ENCODE measurements around the gene ISLR.

DNA sequence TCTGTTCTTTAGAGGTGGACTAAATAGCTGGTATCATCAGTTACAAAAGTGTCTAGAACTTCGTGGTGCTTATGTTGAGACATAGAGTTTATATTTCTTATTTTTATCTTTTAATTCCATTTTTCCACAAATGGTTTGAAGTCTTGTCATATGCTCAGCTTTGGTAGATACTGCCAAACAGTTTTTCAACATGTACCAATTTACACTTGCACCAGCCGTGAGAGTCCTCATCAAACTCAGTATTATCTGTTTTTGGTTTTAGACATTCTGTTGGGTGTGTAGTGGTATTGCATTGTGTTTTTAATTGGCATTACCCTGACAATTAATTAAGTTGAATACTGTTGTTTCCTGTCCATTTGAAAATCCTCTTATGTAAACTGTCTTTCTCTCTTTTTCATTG, 26.5 kb upstream of the ISLR start:
- no peak for TF ChIP-seq POLR2A (IDR thresholded peaks at IDR 0.05)
- TF ChIP-seq, protein P1, sequence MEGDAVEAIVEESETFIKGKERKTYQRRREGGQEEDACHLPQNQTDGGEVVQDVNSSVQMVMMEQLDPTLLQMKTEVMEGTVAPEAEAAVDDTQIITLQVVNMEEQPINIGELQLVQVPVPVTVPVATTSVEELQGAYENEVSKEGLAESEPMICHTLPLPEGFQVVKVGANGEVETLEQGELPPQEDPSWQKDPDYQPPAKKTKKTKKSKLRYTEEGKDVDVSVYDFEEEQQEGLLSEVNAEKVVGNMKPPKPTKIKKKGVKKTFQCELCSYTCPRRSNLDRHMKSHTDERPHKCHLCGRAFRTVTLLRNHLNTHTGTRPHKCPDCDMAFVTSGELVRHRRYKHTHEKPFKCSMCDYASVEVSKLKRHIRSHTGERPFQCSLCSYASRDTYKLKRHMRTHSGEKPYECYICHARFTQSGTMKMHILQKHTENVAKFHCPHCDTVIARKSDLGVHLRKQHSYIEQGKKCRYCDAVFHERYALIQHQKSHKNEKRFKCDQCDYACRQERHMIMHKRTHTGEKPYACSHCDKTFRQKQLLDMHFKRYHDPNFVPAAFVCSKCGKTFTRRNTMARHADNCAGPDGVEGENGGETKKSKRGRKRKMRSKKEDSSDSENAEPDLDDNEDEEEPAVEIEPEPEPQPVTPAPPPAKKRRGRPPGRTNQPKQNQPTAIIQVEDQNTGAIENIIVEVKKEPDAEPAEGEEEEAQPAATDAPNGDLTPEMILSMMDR (IDR thresholded peaks at IDR 0.05) = no peak

Measured in ovary (tissue), 3 donors.